ENCODE measurements around the gene CDYL2. TPM values are rescaled to one million over a fixed set of nuclear protein-coding genes. Genes with fewer than 3 reads are reported as not detected.
A peak's percentile ranks its signal among the peaks of the same experiment; 100 is the strongest.
"Not testable (repeated sequence)": the region's sequence is repeated elsewhere in the genome, so short reads cannot be mapped to it uniquely, and the experiment has no call there.

CDYL2 gene
- total RNA-seq, 2 experiments from 2014 or later, result 0.98 to 2.5 TPM

DNA sequence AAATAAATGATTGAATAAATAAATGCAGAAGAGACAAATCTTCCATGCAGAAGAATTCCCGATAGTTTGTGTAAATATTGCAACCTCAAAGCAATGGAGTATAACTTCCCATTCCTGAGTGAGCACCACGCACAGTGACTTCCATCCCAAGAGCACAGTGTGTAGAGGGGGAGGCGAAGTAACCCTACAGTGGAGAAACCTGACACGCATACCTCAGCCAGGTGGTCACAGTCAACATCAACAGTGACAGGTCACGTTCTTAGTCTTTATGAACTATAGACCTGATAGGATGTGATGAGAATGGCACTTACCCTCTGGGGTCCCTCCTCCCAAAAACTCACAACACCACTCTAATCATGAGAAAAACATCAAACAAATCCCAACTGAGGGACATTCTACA lies 152.0 kb downstream of the CDYL2 start:
- intact Hi-C loops (cut with micrococcal nuclease; ENCODE audit: unreplicated experiment), result no loop called here
- DNase-seq (ENCODE audit: low spot score), result no peak
- Histone ChIP-seq H2AFZ (ENCODE audit: low read length) (no peak overlapping the region), H3K4me3 (ENCODE audit: low read depth, low read length, poor library complexity, severe bottlenecking) (no peak overlapping the region), H3K9me2 (ENCODE audit: insufficient read depth, low read length) (no peaks in the 10 kb centered on the region), H3K27ac (ENCODE audit: low read depth, low read length, poor library complexity, severe bottlenecking) (no peak overlapping the region), H3K4me1 (ENCODE audit: insufficient read depth, low read length, poor library complexity, severe bottlenecking) (peaks cover 9% of the 10 kb centered on the region), H3K4me2 (ENCODE audit: low read length) (no peak overlapping the region), H4K20me1 (ENCODE audit: insufficient read depth, low read length) (no peaks in the 10 kb centered on the region), H3K9me3 (ENCODE audit: low read length) (no peaks in the 10 kb centered on the region), H3K79me2 (ENCODE audit: insufficient read depth, low read depth, low read length) (no peaks in the 10 kb centered on the region), H3K36me3 (ENCODE audit: insufficient read depth, low read length) (no peaks in the 10 kb centered on the region)
- BruUV-seq (replicated peaks), result no TSS peak
- TF ChIP-seq, protein P1, sequence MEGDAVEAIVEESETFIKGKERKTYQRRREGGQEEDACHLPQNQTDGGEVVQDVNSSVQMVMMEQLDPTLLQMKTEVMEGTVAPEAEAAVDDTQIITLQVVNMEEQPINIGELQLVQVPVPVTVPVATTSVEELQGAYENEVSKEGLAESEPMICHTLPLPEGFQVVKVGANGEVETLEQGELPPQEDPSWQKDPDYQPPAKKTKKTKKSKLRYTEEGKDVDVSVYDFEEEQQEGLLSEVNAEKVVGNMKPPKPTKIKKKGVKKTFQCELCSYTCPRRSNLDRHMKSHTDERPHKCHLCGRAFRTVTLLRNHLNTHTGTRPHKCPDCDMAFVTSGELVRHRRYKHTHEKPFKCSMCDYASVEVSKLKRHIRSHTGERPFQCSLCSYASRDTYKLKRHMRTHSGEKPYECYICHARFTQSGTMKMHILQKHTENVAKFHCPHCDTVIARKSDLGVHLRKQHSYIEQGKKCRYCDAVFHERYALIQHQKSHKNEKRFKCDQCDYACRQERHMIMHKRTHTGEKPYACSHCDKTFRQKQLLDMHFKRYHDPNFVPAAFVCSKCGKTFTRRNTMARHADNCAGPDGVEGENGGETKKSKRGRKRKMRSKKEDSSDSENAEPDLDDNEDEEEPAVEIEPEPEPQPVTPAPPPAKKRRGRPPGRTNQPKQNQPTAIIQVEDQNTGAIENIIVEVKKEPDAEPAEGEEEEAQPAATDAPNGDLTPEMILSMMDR (conservative IDR thresholded peaks at IDR 0.05; ENCODE audit: low read length), result no peak
- no peak for TF ChIP-seq EZH2phosphoT487 (IDR thresholded peaks at IDR 0.05; ENCODE audit: borderline replicate concordance, low read depth, low read length)
- POLR2A ChIA-PET, result no interaction called here
- CTCF ChIA-PET (ENCODE audit: unreplicated experiment), result no interaction called here

DNA sequence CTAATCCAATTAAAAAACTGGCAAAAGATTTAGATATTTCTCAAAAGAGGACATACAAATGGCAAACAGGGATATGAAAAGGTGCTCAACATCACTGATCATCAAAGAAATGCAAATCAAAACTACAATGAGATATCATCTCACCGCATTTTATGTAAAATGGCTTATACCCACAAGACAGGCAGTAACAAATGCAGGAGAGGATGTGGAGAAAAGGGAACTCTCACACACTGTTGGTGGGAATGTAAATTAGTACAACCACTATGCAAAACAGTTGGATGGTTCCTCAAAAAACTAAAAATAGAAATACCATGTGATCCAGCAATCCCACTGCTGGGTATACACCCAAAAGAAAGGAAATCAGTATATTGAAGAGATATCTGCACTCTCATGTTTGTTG lies 154.1 kb downstream of the CDYL2 start:
- POLR2A ChIA-PET, result interaction anchor here (0.6 to 0.7 kb wide), 2 partner anchors 115 to 1520 kb away, joined by 3 to 4 read pairs; no protein-coding TSS in a partner anchor
- H3K4me2 ChIP-seq (ENCODE audit: low read length); H3K79me2 ChIP-seq (ENCODE audit: insufficient read depth, low read depth, low read length); H3K27ac ChIP-seq (ENCODE audit: low read depth, low read length, poor library complexity, severe bottlenecking); H3K4me1 ChIP-seq (ENCODE audit: insufficient read depth, low read length, poor library complexity, severe bottlenecking); H3K4me3 ChIP-seq (ENCODE audit: low read depth, low read length, poor library complexity, severe bottlenecking); H4K20me1 ChIP-seq (ENCODE audit: insufficient read depth, low read length); H3K9me2 ChIP-seq (ENCODE audit: insufficient read depth, low read length); H2AFZ ChIP-seq (ENCODE audit: low read length); H3K9me3 ChIP-seq (ENCODE audit: low read length); H3K36me3 ChIP-seq (ENCODE audit: insufficient read depth, low read length); intact Hi-C loops (cut with micrococcal nuclease; ENCODE audit: unreplicated experiment); BruUV-seq (replicated peaks); CTCF ChIA-PET (ENCODE audit: unreplicated experiment): not testable (repeated sequence)
- DNase-seq (ENCODE audit: low spot score), result peak; percentile 13

DNA sequence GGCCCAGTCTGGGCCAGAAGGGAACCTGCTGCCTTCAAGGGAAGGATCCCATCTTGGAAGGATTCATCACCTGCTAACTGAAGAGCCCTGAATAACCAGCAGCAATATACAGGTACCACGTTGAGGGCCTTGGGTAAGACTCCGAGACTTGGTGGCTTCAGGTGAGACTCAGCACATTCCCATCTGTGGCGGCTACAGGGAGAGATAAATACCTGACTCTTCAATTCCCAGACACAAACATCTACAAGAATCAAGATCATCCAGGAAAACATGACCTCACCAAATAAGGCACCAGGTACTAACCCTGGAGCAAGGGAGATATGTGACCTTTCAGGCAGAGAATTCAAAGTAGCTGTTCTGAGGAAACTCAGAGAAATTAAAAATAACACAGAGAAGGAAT lies 164.1 kb downstream of the CDYL2 start:
- DNase-seq (ENCODE audit: low spot score), result no peak
- Histone ChIP-seq H3K9me2 (ENCODE audit: insufficient read depth, low read length) (no peaks in the 10 kb centered on the region), H3K36me3 (ENCODE audit: insufficient read depth, low read length) (no peaks in the 10 kb centered on the region), H4K20me1 (ENCODE audit: insufficient read depth, low read length) (no peaks in the 10 kb centered on the region), H3K79me2 (ENCODE audit: insufficient read depth, low read depth, low read length) (no peaks in the 10 kb centered on the region), H3K4me2 (ENCODE audit: low read length) (no peak overlapping the region), H3K27ac (ENCODE audit: low read depth, low read length, poor library complexity, severe bottlenecking) (no peak overlapping the region), H3K4me1 (ENCODE audit: insufficient read depth, low read length, poor library complexity, severe bottlenecking) (no peaks in the 10 kb centered on the region), H3K4me3 (ENCODE audit: low read depth, low read length, poor library complexity, severe bottlenecking) (no peak overlapping the region), H3K9me3 (ENCODE audit: low read length) (no peaks in the 10 kb centered on the region), H2AFZ (ENCODE audit: low read length) (no peak overlapping the region)
- CTCF ChIA-PET (ENCODE audit: unreplicated experiment), result no interaction called here
- TF ChIP-seq, protein P1 (conservative IDR thresholded peaks at IDR 0.05; ENCODE audit: low read length), result no peak
- no peak for TF ChIP-seq EZH2phosphoT487 (IDR thresholded peaks at IDR 0.05; ENCODE audit: borderline replicate concordance, low read depth, low read length)
- no TSS peak for BruUV-seq (replicated peaks)
- POLR2A ChIA-PET, result no interaction called here
- intact Hi-C loops (cut with micrococcal nuclease; ENCODE audit: unreplicated experiment), result no loop called here
